Cerebellar cortex (tissue), 1 donor: ENCODE results near the gene SLC5A10.

Source experiments
- DNase-seq: peaks from one replicate; pipeline ENCODE4 v3.0.0-alpha.2; 2015; ENCODE audit warnings: low spot score

SLC5A10 gene

DNA sequence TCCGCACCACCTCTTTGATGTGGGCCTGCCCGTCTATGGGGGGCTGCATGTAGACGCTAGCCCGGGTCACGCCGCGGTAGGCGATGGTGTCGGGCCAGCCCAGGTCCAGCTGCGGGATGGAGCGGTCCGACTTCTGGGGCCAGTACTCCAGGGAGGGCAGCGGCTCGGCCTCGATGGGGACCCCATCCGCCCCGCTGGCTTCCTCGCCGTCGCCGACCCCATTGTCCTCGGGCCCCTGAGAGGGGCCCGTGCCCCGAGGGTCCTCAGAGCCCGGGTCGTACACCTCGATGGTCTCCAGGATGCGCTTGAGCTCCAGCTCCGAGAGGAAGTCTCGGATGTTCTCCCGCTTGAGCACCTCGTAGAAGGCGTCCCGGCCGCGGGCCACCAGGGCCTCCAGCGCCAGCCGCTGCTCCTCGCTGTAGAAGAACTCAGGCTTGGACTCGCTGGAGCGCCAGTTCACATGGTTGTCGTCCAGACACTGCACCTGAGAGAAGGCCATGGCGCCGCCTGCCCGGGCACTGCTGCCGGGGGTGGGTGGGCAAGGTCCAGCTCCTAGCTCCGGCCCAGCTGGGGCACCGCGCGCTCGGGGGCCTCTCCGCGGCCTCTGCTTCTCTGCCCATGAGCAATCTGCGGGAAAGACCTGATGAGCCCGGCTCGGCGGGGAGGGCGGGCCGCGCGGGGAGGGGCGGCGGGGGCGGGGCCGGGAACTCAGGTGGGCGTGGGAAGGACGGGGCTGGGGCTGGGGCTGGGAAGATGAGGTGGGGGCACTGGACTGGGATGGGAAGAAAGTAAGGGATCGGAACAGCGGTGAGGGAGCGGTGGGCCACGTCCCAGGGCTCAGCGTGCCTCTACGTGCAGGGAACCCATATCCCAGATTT, 51.8 kb downstream of the SLC5A10 start:
- peak; percentile 29 for DNase-seq

DNA sequence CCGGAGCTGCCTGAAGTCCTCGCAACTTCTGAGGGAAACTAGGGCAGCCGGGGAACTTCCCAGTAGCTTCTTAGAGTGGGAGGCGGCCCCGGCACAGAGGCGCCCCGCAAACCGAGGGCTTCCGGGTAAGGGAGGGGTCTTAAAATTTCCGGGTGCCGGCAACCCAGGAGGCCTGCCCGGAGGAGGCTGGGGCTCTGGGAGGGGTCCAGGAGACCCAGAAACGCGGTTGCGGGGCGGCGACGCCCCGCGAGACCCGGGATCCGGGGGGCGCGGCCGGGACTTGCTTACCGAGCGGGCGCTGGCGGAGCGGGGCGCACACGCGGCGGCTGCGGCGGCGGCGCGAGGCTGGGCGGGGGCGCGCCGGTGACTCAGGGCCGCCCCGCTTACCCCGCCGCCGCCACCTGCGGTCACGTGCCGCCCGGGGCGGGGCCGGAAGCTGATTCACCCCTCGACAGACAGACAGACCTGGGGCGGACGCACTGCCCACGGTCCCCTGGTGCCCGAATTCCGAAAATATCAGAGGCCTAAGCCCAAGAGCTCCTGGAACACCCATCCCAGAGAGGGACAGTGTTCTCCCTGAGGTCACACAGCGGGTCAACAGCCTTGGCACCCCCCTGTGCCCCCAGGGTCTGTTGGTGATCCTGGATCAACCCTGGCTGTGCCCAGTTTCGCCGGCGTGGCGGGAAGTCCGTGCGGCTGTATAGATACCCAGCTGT, 52.6 kb downstream of the SLC5A10 start, which contains the start of gene FAM83G:
Gene FAM83G, minus strand, starts transcription at position 344 of the 716 bp plus-strand sequence. CDS start 723 bp downstream, outside the sequence.
- peak; percentile 27 for DNase-seq

DNA sequence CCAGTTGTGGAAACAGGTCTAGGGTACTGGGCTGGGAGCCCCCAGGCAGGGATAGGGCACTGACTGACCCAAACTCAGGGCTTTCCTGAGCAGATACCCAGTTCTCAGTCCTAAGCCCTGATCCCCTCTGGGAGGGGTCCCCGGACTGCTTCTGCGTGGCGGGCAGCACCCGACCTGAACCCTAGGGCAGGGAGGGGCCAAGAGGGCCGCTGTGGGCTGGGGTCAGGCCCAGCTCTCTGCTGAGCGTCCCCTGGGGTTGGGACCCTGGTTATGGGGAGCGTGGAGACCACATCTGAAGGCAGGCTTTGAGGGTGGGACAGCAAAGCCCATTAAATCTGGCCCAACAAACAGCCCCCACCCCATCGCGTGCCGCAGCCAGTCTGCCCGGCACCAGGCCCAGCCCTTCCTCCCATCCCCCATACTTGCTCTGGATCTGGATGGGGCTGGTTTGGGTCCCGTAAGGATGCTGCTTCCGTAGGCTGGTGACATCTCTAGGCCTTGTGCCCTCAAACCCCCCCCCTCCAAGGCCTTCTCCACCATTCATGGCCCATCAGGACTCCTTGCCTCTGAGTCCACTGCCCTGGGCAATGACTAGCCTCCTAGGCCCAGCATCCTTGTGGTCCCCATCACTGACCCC, 53.3 kb downstream of the SLC5A10 start:
- DNase-seq: no peak

DNA sequence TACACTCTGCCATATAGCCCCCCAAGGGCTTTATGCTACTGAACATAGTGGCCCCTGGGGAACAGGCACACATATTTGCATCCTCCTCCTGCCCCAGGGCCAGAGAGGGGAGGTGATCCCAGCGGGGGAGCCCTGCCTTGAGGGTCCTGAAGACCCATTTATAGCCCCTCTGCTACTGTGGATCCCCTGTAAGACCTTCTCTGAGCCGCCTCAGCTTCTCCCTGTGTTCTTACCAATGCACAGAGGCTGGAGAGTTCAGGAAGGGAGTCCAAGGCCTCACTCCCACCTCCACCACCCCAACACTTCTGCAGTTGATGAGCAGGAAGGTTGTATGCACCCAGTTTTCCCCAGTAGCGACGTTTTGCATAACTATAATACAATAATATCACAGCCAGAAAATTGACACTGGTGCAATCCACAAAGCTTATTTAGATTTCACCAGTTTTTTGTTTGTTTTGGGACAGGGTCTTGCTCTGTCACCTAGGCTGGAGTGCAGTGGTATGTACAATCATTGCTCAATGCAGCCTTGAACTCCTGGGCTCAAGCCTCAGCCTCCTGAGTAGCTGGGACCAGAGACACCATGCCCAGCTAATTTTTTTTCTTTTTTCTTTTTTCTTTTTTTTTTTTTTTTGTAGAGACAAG, 53.9 kb downstream of the SLC5A10 start:
- no peak for DNase-seq

DNA sequence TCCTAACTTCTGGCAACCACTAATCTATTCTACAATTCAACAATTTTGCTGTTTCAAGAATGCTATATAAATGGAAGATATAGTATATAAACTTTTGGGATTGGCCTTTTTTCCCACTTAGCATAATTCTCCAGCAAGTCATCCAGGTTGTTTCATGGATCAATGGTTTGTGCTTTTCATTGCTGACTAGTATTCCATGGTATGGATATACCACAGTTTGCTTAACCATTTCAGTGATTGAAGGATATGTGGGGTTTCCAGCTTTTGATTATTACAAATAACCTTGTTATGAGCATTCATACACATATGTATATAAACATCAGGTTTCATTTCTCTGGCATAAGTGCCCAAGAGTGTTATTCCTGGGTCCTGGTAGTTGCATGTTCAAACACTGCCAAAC, 54.7 kb downstream of the SLC5A10 start:
- DNase-seq: no peak

DNA sequence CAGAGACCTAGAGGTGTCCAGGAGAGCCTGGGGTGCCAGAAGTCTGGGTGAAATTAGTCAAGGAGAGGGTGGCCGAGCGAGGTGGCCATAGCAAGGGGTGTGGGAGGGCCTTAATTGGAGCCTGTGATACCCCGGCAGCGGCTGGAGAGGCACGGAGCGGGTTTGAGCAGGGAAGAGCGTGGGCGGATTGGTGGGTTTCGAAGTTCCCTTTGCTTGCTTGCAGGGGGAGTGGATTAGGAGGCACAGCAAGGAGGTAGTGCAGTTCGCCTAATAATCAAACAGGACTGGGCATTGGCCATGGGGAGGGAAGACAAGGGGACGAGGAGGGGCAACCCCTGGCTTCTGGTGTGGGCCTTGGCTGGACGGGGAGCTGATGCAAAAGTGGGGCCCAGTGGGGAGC, 58.0 kb downstream of the SLC5A10 start:
- no peak for DNase-seq

DNA sequence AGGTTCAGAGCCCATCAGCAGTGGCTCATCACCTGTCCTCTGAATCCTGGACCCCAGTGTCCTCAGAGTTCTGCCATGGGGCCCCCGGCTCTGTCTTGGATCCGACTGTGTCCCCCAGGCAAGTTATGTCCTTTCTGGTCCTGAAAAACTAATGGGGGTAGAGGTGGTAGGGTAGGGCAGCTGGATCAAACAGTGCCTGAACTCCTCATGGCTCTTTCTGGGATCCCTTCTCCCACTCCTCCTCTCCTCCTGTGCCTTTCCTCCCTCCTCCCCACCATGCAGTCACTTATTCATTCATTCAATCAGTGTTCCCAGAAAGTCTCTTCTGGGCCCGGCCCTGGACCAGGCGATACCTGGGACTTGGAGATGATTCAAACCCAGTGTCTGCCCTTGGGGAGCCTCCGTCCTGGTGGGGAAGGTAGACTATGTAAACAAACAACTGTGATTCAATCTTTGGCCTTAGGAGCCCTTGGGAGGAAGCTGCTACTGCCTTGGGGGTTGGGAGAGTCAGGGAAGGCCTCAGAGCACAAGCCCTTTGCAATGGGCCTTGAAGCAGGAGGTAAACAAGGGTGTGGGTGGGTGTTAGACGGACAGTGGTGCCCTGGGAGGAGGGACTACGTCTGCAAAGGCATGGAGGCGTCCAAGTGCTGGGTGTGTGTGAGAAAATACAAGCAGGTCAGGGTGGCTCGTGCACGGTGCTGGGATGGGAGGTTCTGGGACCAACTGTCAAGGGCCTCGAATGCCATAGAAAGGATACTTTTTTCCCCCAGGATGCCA, 59.0 kb downstream of the SLC5A10 start:
- no peak for DNase-seq

DNA sequence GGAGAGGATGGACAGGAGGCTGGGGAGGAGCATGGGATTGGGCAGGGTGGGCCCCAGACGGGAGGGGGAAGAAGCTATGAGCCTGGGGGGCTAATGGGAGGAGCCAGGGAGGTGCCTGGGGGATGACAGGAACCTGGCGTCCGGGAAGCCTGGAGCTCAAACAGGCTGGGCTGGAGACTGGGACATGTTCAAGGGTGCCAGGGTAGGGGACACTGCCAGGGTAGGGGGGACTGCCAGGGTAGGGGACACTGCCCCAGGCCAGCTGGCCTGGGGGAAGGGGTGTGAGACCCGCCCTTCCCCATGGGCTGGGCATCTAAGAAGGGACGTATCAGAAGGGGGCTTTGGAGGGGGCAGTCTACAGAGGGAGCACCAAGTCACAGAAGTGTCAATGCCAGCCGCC, 59.6 kb downstream of the SLC5A10 start:
- DNase-seq: no peak

DNA sequence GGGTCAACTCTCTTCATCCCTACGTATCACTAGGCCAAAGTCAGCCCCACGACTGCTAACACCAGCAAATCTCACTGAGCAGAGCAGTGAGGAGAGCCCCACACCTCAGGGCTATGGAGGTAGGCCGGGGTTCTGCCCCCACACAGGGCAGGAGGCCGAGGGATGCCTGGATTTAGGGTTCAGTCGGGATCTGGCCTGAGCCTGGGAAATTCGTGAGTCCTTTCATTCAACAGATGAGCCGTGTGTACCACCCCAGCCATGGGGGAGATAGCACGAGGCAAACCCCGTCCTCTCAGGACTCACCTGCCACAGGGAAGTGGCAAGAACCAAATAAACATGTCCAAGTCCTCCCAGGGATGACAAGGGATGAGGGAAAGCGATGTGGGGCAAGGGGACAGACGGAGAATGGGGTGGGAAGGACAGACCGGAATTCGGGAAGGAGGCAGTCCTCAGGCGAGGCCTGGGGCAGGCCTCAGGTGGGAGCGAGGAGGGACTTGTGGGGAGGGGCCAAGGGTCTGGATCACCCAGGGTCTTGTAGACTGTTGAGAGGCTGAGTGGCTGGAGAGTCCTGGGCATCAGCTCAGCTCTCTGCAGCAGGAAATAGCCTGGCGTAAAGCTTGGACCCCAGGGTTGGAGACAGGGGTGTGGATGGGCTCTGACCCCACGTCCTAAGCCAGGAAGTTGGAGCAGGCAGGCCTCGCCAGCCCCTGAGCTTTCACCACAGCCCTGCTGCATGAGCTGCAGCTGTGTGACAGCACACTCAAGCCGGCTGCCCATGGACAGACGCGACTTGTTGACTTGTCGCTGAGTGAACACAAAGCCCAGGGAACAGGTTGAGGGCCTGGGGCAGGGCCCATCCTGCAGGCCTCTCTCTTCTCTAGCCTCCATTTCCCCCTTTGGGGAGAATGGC, 60.5 kb downstream of the SLC5A10 start:
- DNase-seq: no peak

DNA sequence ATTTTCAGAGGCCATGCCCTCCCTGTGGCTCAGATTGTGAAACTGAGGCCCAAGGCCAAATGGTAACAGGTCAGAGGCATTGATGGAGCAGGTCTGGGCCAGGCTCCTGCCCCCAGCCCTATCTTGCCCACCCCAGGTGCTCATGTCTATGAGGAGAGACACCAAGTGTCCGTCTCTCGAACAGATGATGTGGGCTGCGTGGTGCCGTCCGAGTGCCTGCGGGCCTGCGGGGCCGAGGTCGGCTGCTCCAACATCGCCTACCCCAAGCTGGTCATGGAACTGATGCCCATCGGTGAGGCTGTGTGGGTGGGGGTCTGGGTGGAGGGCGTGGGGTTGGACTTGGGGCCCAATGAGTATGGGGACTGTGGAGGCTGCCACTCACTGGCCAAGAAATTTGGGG, 61.3 kb downstream of the SLC5A10 start:
- DNase-seq: no peak

DNA sequence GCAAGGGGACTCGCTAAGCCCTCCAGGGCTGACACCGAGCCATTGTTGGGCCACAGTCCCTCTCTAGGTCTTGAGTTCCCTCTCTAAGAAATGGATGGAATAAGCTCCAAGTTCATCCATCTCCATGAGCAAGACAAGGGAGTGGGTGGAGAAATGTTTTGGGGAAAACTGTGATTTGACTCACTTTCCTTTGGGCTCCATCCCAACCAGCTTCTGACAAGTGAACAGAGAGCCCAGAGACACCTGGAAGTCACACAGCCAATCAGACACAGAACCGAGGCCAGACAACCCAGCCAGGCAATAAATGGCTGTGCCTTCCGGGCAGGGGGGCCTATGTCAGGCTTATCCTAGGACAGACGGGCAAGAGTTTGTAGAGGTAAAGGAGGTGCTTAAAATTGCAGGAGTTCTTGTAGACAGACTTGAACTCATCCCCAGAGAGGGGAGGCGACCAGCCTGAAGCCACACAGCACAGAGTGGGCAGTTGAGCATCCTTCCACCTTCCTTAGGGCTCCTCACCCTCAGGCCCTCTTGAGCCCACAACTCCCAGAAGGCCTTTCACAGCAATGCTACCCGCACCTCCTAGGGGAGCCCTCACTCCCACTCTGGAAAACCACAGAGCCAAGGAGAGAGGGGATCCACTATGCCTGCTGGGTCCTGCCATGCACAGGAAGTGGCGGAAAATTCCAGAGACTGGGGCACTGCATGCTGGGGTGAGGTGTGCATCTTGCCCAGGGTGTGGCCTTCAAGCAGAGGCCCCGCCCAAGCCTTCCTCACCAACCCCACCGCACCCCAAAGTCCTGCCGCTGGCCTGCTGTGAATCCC, 62.1 kb downstream of the SLC5A10 start:
- DNase-seq: no peak

DNA sequence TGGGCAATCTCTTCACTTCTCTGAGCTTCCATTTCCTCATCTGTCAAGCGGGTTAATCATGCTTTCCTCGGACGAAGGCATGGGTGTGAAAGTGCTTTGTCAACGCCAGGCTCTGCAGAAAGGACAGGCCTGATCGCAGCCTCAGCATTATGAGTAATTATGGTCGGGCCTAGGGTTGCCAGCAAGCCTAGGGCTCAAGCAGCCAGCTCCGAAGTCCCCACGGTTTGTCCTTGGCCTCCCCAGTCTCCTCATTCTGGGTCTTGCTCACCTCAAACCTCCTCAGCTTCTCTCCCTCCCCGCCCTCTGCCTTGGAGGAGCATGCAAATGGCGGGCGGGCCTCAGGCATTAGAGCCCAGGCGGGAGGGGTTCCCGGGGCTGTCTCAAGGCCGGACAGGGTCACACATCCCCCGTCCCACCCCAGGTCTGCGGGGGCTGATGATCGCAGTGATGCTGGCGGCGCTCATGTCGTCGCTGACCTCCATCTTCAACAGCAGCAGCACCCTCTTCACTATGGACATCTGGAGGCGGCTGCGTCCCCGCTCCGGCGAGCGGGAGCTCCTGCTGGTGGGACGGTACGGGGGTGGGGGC, 62.8 kb downstream of the SLC5A10 start:
- no peak for DNase-seq

DNA sequence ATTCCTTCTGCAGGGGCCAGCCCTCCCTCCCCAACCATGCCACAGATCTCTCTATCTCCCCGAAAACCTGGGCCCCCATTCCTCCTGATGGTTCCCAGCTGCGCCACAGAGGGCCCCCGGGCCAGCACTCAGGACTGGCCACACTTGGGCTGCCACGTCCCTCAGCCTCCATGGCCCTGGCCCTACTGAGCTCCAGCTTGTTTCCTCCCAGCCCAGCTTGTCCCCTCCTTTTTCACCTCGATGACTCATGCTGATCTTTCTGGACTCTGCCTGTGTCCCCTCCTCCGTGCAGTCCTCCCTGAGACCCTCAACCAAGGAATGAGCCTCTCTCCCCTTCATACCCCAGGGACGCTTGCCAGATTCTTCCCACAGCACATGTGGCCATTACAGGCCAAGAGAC, 63.5 kb downstream of the SLC5A10 start:
- no peak for DNase-seq

DNA sequence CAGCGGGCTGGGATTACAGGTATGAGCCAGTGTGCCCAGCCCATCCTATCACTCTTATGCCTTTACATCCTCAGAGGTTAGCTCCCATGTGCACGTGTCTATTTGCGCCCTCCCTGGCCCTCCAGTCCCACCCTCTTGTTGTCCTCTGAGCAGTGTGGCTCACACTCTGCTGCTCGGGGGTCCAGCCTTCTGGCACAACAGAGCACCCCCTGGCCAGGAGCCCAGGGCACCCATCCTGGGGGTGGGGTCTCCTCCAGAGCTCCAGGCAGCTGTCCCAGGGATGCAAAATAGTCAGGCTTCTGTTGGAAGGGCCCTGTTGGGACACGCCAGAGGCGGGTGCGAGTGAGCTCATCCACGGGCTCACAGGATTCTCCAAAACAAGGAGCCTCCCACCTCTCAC, 64.3 kb downstream of the SLC5A10 start:
- no peak for DNase-seq

DNA sequence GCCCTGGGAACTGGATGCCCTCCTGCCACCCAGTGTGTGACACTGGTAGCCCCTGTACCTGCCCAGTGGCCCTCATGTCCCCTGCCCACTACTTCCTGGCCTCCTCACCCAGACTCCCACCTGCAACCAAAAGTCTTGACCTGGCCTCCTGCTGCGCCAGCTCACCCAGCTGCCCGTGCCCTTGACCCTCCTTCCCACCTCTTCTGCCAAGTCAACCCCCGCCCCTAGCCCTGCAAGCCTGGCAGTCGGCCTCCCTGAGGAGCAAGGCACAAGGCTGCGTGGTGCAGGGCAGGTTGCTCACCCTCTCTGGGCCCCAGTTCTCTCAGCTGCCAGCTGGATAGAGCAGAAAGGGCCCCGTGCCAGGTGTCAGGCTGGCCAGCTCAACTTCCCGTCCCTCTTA, 64.9 kb downstream of the SLC5A10 start:
- no peak for DNase-seq

DNA sequence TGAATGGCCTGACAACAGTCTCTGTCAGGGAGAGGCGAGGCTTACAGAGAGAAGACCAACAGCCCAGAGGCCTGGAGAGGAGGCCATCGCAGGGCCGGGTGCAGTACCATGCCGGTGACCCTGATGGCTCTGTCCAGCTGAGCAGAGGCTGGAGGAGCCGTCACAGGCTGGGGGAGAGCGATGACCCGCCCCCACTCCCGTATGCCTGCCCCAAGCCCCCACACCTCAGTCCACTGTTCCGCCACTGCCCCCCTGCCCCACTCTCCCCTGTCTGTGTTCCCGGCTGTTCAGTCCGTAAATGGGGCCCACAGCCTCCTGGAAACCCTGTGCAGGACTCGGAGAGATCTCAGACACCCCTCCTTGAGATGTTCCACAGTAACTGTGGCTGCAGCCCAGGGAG, 65.4 kb downstream of the SLC5A10 start:
- no peak for DNase-seq

DNA sequence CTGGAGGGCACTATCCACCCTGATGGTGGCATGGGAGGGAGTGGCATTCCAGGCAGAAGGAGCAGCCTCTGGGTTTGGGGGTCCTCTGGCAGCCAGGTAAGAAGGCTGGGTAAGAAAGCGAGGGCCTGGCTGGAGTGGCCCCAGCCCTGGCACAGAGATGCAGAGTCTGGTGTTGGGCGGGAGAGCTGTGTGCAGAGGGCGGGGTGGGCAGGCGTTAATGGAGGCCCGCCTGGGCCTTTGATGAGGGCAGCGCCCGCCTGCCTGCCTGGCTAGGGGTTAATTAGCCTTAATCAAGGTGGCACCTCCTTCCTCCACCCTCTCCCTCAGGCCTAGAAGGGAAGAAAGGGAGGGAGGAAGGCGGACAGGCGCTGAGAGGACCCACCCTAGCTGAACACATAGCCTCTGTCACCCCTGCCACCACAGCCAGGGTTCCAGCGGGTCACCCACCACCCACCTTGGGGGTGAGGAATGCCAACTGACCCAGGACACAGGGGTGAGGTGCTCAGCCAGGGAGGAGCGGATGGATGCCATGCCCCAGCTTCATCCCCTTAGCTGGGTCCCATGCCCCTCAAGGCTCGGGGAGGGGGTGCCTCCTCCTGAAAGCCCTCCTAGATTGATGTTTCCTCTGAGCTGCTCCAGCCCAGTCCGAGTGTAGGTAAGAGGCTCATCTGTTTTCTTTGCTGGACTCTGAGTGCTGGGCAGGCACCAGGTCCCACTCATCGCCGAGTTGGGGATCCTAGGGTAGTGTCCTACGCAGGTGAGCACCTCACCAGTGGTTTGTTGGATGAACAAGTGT, 66.0 kb downstream of the SLC5A10 start:
- DNase-seq: no peak

DNA sequence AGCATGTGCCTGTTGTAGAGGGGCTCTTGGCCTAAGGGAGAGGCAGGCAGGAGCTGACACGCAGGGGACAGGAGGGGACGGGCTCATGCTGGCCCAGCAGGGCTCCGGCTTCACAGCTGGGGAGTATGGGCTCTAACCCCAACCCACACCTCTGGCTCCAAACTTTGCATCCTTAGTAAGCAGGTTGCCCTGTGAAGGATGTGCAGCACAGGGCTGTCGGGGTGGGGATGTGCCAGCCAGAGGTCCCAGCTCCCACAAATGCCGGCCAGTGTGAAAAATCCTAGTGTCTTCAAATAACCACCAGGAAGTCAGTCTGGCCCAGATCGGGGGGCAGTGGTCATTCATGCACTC, 66.6 kb downstream of the SLC5A10 start:
- no peak for DNase-seq
